HepG2 (cell line): ENCODE results near the gene CNOT10. TPM values are rescaled to one million over a fixed set of nuclear protein-coding genes. Genes with fewer than 3 reads are reported as not detected.
A peak's percentile ranks its signal among the peaks of the same experiment; 100 is the strongest.

Source experiments
- HCFC1 ChIP-seq: fragments of 150-350 bp; IDR thresholded peaks from 2 replicates; pipeline ENCODE4 v1.6.1; 2014; ENCODE audit warnings: low read depth, low read length
- MBNL3 ChIP-seq: fragments of 250-450 bp; sonication (Bioruptor Pico); conservative IDR thresholded peaks from 2 replicates; pipeline ENCODE4 v1.8.0; 2022; ENCODE audit warnings: mild to moderate bottlenecking, inconsistent platforms
- NFYC ChIP-seq: IDR thresholded peaks from 2 replicates; pipeline ENCODE4 v1.6.1; 2016; ENCODE audit warnings: missing genetic modification reagents, missing compliant biosample characterization
- NR3C1 ChIP-seq: sonication (generic); formaldehyde crosslinking; IDR thresholded peaks from 2 replicates; pipeline ENCODE4 v1.4.0; 2020; ENCODE audit warnings: missing genetic modification reagents
- ZBTB38 ChIP-seq: sonication (generic); formaldehyde crosslinking; IDR thresholded peaks from 2 replicates; pipeline ENCODE4 v1.5.1; 2020; ENCODE audit warnings: mild to moderate bottlenecking, missing genetic modification reagents
- ZBTB7A ChIP-seq: sonication (generic); formaldehyde crosslinking; IDR thresholded peaks from 2 replicates; pipeline ENCODE4 v1.8.0; 2022; ENCODE audit warnings: mild to moderate bottlenecking, missing genetic modification reagents
- ZNF343 ChIP-seq: sonication (generic); formaldehyde crosslinking; IDR thresholded peaks from 2 replicates; pipeline ENCODE4 v1.4.0; 2020; ENCODE audit warnings: mild to moderate bottlenecking, missing genetic modification reagents
- ZNF513 ChIP-seq: sonication (generic); formaldehyde crosslinking; conservative IDR thresholded peaks from 2 replicates; pipeline ENCODE4 v1.5.0; 2020; ENCODE audit warnings: missing genetic modification reagents
- ZNF543 ChIP-seq: sonication (generic); formaldehyde crosslinking; IDR thresholded peaks from 2 replicates; pipeline ENCODE4 v1.4.0; 2020; ENCODE audit warnings: mild to moderate bottlenecking, missing genetic modification reagents
- ZNF570 ChIP-seq: sonication (generic); formaldehyde crosslinking; IDR thresholded peaks from 2 replicates; pipeline ENCODE4 v1.4.0; 2020; ENCODE audit warnings: mild to moderate bottlenecking, missing genetic modification reagents, borderline replicate concordance
- ZNF720 ChIP-seq: sonication (generic); formaldehyde crosslinking; IDR thresholded peaks from 2 replicates; pipeline ENCODE4 v1.4.0; 2020; ENCODE audit warnings: missing genetic modification reagents
- ZNF75D ChIP-seq: sonication (generic); formaldehyde crosslinking; IDR thresholded peaks from 2 replicates; pipeline ENCODE4 v1.8.1; 2023; ENCODE audit warnings: missing genetic modification reagents, mild to moderate bottlenecking, borderline replicate concordance
- polyA plus RNA-seq, 8 experiments: library from polyadenylated mRNA; depleted of rRNA in 3 of 8; stranded (reverse) in 7 of 8; unstranded in 1 of 8; fragments of >200 nt; fragmentation: Illumina TruSeq in 4 of 8; extraction: Trizol in 4 of 8; gene quantifications; 2 replicates each; pipeline versions ENCODE4 v1.2.1 to v1.2.3, GENCODE V29; 2011 to 2016; ENCODE audit warnings: low read depth in 4 of 8, missing spikeins in 1 of 8, mixed read lengths in 1 of 8; ENCODE audit not compliant: insufficient read depth in 1 of 8
- total RNA-seq, 5 experiments: library from RNA; depleted of rRNA; stranded (reverse); fragments of >200 nt; fragmentation: Illumina TruSeq; extraction: Trizol; gene quantifications; 2 replicates each; pipeline ENCODE4 v1.2.3, GENCODE V29; 2016; ENCODE audit warnings: low read depth in 1 of 5
- TF ChIP-seq, protein P1 (sequence below): sonication (generic); formaldehyde crosslinking; IDR thresholded peaks from 2 replicates; pipeline ENCODE4 v1.4.0; 2020; ENCODE audit warnings: mild to moderate bottlenecking, missing genetic modification reagents, borderline replicate concordance
- TF ChIP-seq, protein P2 (sequence below): sonication (generic); formaldehyde crosslinking; IDR thresholded peaks from 2 replicates; pipeline ENCODE4 v1.5.0; 2020; ENCODE audit warnings: missing genetic modification reagents, mild to moderate bottlenecking, borderline replicate concordance
- TF ChIP-seq, protein P3 (sequence below): sonication (generic); formaldehyde crosslinking; IDR thresholded peaks from 2 replicates; pipeline ENCODE4 v1.4.0; 2020; ENCODE audit warnings: low read depth, mild to moderate bottlenecking, missing genetic modification reagents
- TF ChIP-seq, protein P4 (sequence below): sonication (generic); formaldehyde crosslinking; IDR thresholded peaks from 2 replicates; pipeline ENCODE4 v1.9.0; 2021; ENCODE audit warnings: missing genetic modification reagents, borderline replicate concordance

CNOT10 gene
- total and polyA plus RNA-seq, 2 of the 13 experiments (the other 11 are each of a cell fraction or from before 2014, with no cell fraction given), result 21.2 to 34.1 TPM

- TF ChIP-seq, protein P1, sequence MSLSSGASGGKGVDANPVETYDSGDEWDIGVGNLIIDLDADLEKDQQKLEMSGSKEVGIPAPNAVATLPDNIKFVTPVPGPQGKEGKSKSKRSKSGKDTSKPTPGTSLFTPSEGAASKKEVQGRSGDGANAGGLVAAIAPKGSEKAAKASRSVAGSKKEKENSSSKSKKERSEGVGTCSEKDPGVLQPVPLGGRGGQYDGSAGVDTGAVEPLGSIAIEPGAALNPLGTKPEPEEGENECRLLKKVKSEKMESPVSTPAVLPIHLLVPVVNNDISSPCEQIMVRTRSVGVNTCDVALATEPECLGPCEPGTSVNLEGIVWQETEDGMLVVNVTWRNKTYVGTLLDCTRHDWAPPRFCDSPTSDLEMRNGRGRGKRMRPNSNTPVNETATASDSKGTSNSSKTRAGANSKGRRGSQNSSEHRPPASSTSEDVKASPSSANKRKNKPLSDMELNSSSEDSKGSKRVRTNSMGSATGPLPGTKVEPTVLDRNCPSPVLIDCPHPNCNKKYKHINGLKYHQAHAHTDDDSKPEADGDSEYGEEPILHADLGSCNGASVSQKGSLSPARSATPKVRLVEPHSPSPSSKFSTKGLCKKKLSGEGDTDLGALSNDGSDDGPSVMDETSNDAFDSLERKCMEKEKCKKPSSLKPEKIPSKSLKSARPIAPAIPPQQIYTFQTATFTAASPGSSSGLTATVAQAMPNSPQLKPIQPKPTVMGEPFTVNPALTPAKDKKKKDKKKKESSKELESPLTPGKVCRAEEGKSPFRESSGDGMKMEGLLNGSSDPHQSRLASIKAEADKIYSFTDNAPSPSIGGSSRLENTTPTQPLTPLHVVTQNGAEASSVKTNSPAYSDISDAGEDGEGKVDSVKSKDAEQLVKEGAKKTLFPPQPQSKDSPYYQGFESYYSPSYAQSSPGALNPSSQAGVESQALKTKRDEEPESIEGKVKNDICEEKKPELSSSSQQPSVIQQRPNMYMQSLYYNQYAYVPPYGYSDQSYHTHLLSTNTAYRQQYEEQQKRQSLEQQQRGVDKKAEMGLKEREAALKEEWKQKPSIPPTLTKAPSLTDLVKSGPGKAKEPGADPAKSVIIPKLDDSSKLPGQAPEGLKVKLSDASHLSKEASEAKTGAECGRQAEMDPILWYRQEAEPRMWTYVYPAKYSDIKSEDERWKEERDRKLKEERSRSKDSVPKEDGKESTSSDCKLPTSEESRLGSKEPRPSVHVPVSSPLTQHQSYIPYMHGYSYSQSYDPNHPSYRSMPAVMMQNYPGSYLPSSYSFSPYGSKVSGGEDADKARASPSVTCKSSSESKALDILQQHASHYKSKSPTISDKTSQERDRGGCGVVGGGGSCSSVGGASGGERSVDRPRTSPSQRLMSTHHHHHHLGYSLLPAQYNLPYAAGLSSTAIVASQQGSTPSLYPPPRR, result peak; percentile 35; the same call in 1 of the 2 replicates
- no peak; the same call in 1 of the 2 replicates for TF ChIP-seq ZNF543 (CRISPR knock-in tag)
- TF ChIP-seq NR3C1 (CRISPR knock-in tag), result no peak
- TF ChIP-seq ZNF343, result no peak
- TF ChIP-seq, protein P2, sequence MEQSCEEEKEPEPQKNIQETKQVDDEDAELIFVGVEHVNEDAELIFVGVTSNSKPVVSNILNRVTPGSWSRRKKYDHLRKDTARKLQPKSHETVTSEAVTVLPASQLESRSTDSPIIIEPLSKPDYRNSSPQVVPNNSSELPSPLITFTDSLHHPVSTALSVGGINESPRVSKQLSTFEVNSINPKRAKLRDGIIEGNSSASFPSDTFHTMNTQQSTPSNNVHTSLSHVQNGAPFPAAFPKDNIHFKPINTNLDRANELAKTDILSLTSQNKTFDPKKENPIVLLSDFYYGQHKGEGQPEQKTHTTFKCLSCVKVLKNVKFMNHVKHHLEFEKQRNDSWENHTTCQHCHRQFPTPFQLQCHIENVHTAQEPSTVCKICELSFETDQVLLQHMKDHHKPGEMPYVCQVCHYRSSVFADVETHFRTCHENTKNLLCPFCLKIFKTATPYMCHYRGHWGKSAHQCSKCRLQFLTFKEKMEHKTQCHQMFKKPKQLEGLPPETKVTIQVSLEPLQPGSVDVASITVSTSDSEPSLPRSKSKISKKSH (CRISPR knock-in tag), result peak; percentile 23; the same call in 1 of the 2 replicates
- no peak for TF ChIP-seq ZNF75D (CRISPR knock-in tag)
- no peak for TF ChIP-seq HCFC1
- no peak for TF ChIP-seq ZBTB7A (CRISPR knock-in tag)
- no peak for TF ChIP-seq NFYC (CRISPR knock-in tag)
- peak; percentile 75; the same call in 1 of the 2 replicates for TF ChIP-seq ZBTB38 (CRISPR knock-in tag)
- TF ChIP-seq MBNL3 (CRISPR knock-in tag), result no peak
- no peak for TF ChIP-seq ZNF513 (CRISPR knock-in tag)
- no peak for TF ChIP-seq ZNF720 (CRISPR knock-in tag)
- TF ChIP-seq ZNF570, result no peak
- TF ChIP-seq, protein P3, sequence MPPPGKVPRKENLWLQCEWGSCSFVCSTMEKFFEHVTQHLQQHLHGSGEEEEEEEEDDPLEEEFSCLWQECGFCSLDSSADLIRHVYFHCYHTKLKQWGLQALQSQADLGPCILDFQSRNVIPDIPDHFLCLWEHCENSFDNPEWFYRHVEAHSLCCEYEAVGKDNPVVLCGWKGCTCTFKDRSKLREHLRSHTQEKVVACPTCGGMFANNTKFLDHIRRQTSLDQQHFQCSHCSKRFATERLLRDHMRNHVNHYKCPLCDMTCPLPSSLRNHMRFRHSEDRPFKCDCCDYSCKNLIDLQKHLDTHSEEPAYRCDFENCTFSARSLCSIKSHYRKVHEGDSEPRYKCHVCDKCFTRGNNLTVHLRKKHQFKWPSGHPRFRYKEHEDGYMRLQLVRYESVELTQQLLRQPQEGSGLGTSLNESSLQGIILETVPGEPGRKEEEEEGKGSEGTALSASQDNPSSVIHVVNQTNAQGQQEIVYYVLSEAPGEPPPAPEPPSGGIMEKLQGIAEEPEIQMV, result no peak
- TF ChIP-seq, protein P4, sequence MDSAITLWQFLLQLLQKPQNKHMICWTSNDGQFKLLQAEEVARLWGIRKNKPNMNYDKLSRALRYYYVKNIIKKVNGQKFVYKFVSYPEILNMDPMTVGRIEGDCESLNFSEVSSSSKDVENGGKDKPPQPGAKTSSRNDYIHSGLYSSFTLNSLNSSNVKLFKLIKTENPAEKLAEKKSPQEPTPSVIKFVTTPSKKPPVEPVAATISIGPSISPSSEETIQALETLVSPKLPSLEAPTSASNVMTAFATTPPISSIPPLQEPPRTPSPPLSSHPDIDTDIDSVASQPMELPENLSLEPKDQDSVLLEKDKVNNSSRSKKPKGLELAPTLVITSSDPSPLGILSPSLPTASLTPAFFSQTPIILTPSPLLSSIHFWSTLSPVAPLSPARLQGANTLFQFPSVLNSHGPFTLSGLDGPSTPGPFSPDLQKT, result no peak
Measured at GRCh38 chr3:32781211-32781968, 96.4 kb downstream of the CNOT10 start (continued).
